ENCODE measurements around the gene CFAP77.
"Not testable (repeated sequence)": the region's sequence is repeated elsewhere in the genome, so short reads cannot be mapped to it uniquely, and the experiment has no call there.

DNA sequence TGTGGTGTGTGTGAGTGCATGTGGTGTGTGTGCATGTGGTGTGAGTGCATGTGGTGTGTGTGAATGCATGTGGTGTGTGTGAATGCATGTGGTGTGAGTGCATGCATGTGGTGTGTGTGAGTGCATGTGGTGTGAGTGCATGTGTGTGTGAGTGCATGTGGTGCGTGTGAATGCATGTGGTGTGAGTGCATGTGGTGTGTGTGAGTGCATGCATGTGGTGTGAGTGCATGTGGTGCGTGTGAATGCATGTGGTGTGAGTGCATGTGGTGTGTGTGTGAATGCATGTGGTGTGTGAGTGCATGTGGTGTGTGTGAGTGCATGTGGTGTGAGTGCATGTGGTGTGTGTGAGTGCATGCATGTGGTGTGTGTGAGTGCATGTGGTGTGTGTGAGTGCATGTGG is 32.2 kb upstream of the CFAP77 start:
- TF ChIP-seq, protein P1, sequence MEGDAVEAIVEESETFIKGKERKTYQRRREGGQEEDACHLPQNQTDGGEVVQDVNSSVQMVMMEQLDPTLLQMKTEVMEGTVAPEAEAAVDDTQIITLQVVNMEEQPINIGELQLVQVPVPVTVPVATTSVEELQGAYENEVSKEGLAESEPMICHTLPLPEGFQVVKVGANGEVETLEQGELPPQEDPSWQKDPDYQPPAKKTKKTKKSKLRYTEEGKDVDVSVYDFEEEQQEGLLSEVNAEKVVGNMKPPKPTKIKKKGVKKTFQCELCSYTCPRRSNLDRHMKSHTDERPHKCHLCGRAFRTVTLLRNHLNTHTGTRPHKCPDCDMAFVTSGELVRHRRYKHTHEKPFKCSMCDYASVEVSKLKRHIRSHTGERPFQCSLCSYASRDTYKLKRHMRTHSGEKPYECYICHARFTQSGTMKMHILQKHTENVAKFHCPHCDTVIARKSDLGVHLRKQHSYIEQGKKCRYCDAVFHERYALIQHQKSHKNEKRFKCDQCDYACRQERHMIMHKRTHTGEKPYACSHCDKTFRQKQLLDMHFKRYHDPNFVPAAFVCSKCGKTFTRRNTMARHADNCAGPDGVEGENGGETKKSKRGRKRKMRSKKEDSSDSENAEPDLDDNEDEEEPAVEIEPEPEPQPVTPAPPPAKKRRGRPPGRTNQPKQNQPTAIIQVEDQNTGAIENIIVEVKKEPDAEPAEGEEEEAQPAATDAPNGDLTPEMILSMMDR (conservative IDR thresholded peaks at IDR 0.05 in 1 of 2, IDR thresholded peaks at IDR 0.05 in 1 of 2; ENCODE audit: extremely low read depth in 1 of 2, insufficient read depth in 1 of 2, low read depth in 1 of 2, low read length in 2 of 2) = not testable (repeated sequence)
- TF ChIP-seq EZH2 (IDR thresholded peaks at IDR 0.05; ENCODE audit: borderline replicate concordance, low read length) = not testable (repeated sequence)
